Nephron progenitor cell (in vitro differentiated cells): ENCODE data around the gene CTNNA3.

Experiments
- DNase-seq: peaks from one replicate; pipeline ENCODE4 v3.0.0; 2021
- H3K27ac Mint-ChIP-seq: 2 replicates; pipeline ENCODE4 v1.8.0; 2021; ENCODE audit warnings: mild to moderate bottlenecking, moderate library complexity, mixed read lengths
- H3K27me3 Mint-ChIP-seq: 2 replicates; pipeline ENCODE4 v1.8.0; 2021; ENCODE audit warnings: mild to moderate bottlenecking, low read depth, mixed read lengths; ENCODE audit not compliant: poor library complexity
- H3K36me3 Mint-ChIP-seq: 2 replicates; pipeline ENCODE4 v1.8.0; 2021; ENCODE audit warnings: low read depth, mixed read lengths
- H3K4me1 Mint-ChIP-seq: 2 replicates; pipeline ENCODE4 v1.8.0; 2021; ENCODE audit warnings: mixed read lengths
- H3K4me3 Mint-ChIP-seq: 2 replicates; pipeline ENCODE4 v1.8.0; 2021; ENCODE audit warnings: mild to moderate bottlenecking, moderate library complexity, mixed read lengths
- H3K9me3 Mint-ChIP-seq: 2 replicates; pipeline ENCODE4 v1.8.0; 2021; ENCODE audit warnings: mild to moderate bottlenecking, moderate library complexity, mixed read lengths
- TF ChIP-seq, protein P1 (sequence below): fragments of 200-600 bp; sonication (generic); IDR thresholded peaks from 2 replicates; pipeline ENCODE4 v1.5.0; 2021; ENCODE audit warnings: antibody characterized with exemption

CTNNA3 gene

DNA sequence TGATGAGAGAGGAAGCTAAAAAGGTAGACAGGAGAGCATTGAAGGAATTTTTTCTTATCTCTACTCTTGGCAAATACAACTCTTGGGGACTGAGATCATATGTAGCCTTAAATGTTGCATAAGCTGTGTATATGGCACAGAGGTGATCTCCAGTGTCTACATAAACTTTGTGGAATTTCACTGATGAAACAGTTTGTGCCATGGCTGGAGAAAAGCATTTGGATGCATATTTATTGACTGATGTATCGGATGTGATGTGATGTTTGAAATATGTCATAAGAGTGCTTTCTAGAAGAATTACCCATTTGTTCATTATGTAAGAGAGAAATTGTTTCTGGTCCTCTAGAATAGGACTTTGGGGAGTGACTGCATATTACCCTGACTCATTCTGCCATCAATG is 1015.1 kb downstream of the CTNNA3 start:
- Mint-ChIP-seq H3K9me3 (no peaks in the 10 kb centered on the region), H3K27ac (no peak overlapping the region)

DNA sequence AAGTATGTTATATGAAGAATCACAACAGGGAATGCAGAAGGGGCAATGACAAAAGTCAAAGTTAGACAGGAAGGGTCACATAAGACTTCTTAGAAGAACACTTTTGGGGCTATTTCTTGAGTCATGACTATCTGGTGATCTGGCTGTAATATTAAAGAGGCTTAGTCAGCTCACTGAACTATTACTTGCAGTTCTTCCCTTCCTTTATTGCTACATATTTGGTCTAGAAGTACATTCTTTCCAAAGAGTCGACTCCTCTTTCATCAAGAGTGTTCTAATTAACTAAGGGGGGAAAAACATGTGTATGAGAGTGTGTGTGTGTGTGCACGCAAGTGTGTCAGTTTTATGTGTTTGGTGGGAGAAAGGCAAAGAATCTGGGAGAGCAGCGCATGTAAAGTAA is 1017.5 kb downstream of the CTNNA3 start:
- Mint-ChIP-seq H3K9me3 (no peaks in the 10 kb centered on the region), H3K36me3 (no peaks in the 10 kb centered on the region), H3K27me3 (peaks cover 3% of the 10 kb centered on the region), H3K4me3 (no peak overlapping the region), H3K4me1 (peaks cover 7% of the 10 kb centered on the region), H3K27ac (no peak overlapping the region)
- no peak for DNase-seq
- TF ChIP-seq, protein P1, sequence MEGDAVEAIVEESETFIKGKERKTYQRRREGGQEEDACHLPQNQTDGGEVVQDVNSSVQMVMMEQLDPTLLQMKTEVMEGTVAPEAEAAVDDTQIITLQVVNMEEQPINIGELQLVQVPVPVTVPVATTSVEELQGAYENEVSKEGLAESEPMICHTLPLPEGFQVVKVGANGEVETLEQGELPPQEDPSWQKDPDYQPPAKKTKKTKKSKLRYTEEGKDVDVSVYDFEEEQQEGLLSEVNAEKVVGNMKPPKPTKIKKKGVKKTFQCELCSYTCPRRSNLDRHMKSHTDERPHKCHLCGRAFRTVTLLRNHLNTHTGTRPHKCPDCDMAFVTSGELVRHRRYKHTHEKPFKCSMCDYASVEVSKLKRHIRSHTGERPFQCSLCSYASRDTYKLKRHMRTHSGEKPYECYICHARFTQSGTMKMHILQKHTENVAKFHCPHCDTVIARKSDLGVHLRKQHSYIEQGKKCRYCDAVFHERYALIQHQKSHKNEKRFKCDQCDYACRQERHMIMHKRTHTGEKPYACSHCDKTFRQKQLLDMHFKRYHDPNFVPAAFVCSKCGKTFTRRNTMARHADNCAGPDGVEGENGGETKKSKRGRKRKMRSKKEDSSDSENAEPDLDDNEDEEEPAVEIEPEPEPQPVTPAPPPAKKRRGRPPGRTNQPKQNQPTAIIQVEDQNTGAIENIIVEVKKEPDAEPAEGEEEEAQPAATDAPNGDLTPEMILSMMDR: no peak

More for the DNA sequence above, 1015.1 kb downstream of the CTNNA3 start:
- Mint-ChIP-seq H3K36me3 (no peaks in the 10 kb centered on the region), H3K27me3 (peaks cover 3% of the 10 kb centered on the region), H3K4me3 (no peak overlapping the region), H3K4me1 (peaks cover 4% of the 10 kb centered on the region)
- no peak for DNase-seq
- TF ChIP-seq, protein P1: no peak

DNA sequence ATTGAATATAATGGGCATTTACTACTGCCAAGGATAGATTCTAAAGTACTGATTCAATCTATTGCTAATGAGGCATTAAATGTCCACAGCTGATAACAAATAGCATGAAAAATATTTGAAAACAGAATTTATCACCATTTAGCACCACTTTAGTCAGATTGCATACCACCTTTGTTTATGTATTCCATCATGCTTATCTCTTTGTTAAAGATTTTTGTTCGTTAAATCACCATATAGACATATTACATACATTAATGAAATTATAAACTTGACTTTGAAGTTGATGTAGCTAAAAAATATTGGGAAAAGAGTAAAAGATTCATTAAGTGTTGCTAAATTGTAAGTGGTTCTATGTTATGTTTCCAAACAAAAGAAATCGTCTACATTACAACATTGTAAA is 1022.9 kb downstream of the CTNNA3 start:
- TF ChIP-seq, protein P1: no peak
- DNase-seq: no peak
- H3K27me3 Mint-ChIP-seq: no peaks in the 10 kb centered on the region

DNA sequence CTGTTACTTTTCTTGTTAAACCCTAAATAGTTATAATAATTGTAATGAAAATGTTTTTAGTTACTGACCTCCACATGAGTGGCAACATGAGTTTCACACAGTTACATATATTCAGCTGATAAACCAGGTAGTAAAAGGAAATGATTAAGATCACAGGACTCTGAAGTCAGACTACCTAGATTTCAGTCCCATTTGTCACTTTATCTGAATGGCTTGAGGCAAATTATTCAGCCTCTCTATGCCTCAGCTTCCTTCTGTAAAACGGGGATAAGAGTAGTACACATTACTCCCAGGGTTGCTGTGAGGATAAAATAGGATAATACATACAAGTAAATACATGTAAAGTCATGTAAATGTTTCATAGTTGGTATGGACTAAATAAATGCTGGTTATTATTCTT is 1024.4 kb downstream of the CTNNA3 start:
- DNase-seq: no peak
- Mint-ChIP-seq H3K4me3 (no peak overlapping the region), H3K4me1 (peaks cover 7% of the 10 kb centered on the region), H3K9me3 (no peaks in the 10 kb centered on the region), H3K27me3 (no peaks in the 10 kb centered on the region), H3K36me3 (no peaks in the 10 kb centered on the region), H3K27ac (no peak overlapping the region)
- TF ChIP-seq, protein P1: no peak

More for the DNA sequence above, 1022.9 kb downstream of the CTNNA3 start:
- Mint-ChIP-seq H3K27ac (no peak overlapping the region), H3K36me3 (no peaks in the 10 kb centered on the region), H3K4me1 (peaks cover 7% of the 10 kb centered on the region), H3K4me3 (no peak overlapping the region), H3K9me3 (no peaks in the 10 kb centered on the region)

DNA sequence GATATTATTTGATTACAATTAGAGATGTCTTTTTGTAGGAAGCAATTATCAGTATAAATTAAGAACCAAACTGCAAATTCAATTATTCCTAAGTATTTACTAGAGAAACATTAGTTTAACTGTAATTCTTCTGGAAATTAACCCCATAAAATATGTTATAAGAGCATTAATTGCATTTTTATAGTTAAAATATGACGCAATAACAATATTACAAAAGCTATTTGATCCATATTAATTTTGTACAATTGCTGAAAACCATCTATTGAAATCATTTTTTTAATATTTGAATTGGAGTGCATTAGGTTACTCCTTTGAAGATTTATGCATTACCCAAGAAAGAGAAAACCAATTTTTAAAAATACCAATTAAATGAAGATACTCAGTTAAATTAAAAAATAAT is 1024.9 kb downstream of the CTNNA3 start:
- Mint-ChIP-seq H3K27ac (no peak overlapping the region), H3K36me3 (no peaks in the 10 kb centered on the region), H3K4me1 (peaks cover 6% of the 10 kb centered on the region), H3K9me3 (no peaks in the 10 kb centered on the region), H3K4me3 (no peak overlapping the region), H3K27me3 (no peaks in the 10 kb centered on the region)
- no peak for DNase-seq
- TF ChIP-seq, protein P1: no peak

DNA sequence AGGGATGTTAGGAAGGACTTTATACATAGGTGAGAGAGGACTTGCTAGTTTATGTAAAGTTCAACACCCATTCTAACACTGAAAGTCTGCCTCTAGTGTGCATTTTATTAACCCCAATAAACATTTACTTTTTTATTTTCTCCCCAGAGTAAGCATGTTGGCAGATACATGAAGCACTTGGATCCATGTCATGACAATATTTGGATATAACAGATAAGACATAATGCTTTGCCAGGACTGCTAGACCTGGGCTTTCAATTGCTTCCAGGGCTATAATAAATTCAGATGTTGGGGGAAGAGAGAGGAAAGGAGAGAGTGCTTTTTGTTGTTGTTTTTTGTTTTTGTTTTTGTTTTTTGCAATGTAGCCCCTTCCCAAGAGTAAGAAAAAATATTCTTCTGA is 1039.5 kb downstream of the CTNNA3 start:
- Mint-ChIP-seq H3K27me3 (no peaks in the 10 kb centered on the region), H3K27ac (no peak overlapping the region), H3K4me3 (no peak overlapping the region)

More for the DNA sequence above, 1039.5 kb downstream of the CTNNA3 start:
- Mint-ChIP-seq H3K36me3 (no peaks in the 10 kb centered on the region), H3K9me3 (peaks cover 25% of the 10 kb centered on the region), H3K4me1 (no peaks in the 10 kb centered on the region)
- DNase-seq: no peak
- TF ChIP-seq, protein P1: no peak
